Measurements from ENCODE around the gene TPPP2.
"Not testable (repeated sequence)": the region's sequence is repeated elsewhere in the genome, so short reads cannot be mapped to it uniquely, and the experiment has no call there.

TPPP2 gene

GRCh38 chr14:21029917-21030316 is at the start of gene TPPP2:
TPPP2 (plus strand) TSS chr14:21030217; CDS start chr14:21030582, 365 bp downstream.
- DNase-seq = no peak

GRCh38 chr14:20980906-20981305 is 49.1 kb upstream of the TPPP2 start:
- no peak for DNase-seq

GRCh38 chr14:20982646-20983369 is 47.2 kb upstream of the TPPP2 start:
- no peak for DNase-seq

- not testable (repeated sequence) for DNase-seq
Observed at GRCh38 chr14:20985650-20986049, 44.4 kb upstream of the TPPP2 start.

- DNase-seq = no peak
Observed at GRCh38 chr14:20986811-20987210, 43.2 kb upstream of the TPPP2 start.

- no peak for DNase-seq
Observed at GRCh38 chr14:20988717-20989470, 41.1 kb upstream of the TPPP2 start.

GRCh38 chr14:20989471-20989786 is 40.6 kb upstream of the TPPP2 start:
- DNase-seq = no peak

- peak; percentile 95 for DNase-seq
Observed at GRCh38 chr14:20989787-20990600, 40.0 kb upstream of the TPPP2 start, which contains the start of gene METTL17. METTL17 (plus strand) TSS chr14:20989980; CDS start chr14:20990003, 23 bp downstream.

- no peak for DNase-seq
Observed at GRCh38 chr14:20996521-20996920, 33.5 kb upstream of the TPPP2 start.

GRCh38 chr14:20997115-20997514 is 32.9 kb upstream of the TPPP2 start:
- no peak for DNase-seq

GRCh38 chr14:20997564-20997963 is 32.5 kb upstream of the TPPP2 start:
- no peak for DNase-seq

GRCh38 chr14:20998139-20998538 is 31.9 kb upstream of the TPPP2 start:
- DNase-seq = no peak

- DNase-seq = no peak
Observed at GRCh38 chr14:20998674-20999366, 31.2 kb upstream of the TPPP2 start, which contains the start of gene SLC39A2. SLC39A2 (plus strand) TSS chr14:20999293; CDS start chr14:20999447, 154 bp downstream.

GRCh38 chr14:20999591-20999990 is 30.4 kb upstream of the TPPP2 start:
- no peak for DNase-seq

- DNase-seq = no peak
Observed at GRCh38 chr14:21001218-21001617, 28.8 kb upstream of the TPPP2 start.

- DNase-seq = no peak
Observed at GRCh38 chr14:21003788-21004346, 26.1 kb upstream of the TPPP2 start.

- not testable (repeated sequence) for DNase-seq
Observed at GRCh38 chr14:21009721-21010120, 20.3 kb upstream of the TPPP2 start.

GRCh38 chr14:21011136-21011535 is 18.9 kb upstream of the TPPP2 start:
- DNase-seq = no peak

GRCh38 chr14:21014761-21015190 is 15.2 kb upstream of the TPPP2 start:
- DNase-seq = peak; percentile 21

- DNase-seq = peak; percentile 31
Observed at GRCh38 chr14:21015312-21015711, 14.7 kb upstream of the TPPP2 start.

GRCh38 chr14:21016413-21017190 is 13.4 kb upstream of the TPPP2 start:
- no peak for DNase-seq

Measured in GF-D8 (cell line).